Measurements from ENCODE around the gene PPID.
"Not testable (repeated sequence)": the region's sequence is repeated elsewhere in the genome, so short reads cannot be mapped to it uniquely, and the experiment has no call there.

The PPID gene

GRCh38 chr4:158758703-158759102 lies 35.5 kb upstream of the PPID start:
- Histone ChIP-seq H3K36me3 (replicated peaks) (no peaks in the 10 kb centered on the region), H3K4me3 (ENCODE audit: low read depth, low read length) (no peak overlapping the region), H3K27me3 (replicated peaks) (no peaks in the 10 kb centered on the region), H3K27ac (no peak overlapping the region)
- in situ Hi-C loops (cut with HindIII; ENCODE audit: low pct_ligation_motif_present, low sequenced_read_pairs): no loop called here
- no peak for TF ChIP-seq CTCF (IDR thresholded peaks at IDR 0.05; ENCODE audit: low read depth, low read length, missing control alignments)
- no peak for DNase-seq

- H3K36me3 ChIP-seq (replicated peaks): no peaks in the 10 kb centered on the region
- no peaks in the 10 kb centered on the region for H3K27me3 ChIP-seq (replicated peaks)
- in situ Hi-C loops (cut with HindIII; ENCODE audit: low pct_ligation_motif_present, low sequenced_read_pairs): no loop called here
- TF ChIP-seq CTCF (IDR thresholded peaks at IDR 0.05; ENCODE audit: low read depth, low read length, missing control alignments): no peak
- H3K4me3 ChIP-seq (ENCODE audit: low read depth, low read length): no peak overlapping the region
- H3K27ac ChIP-seq: no peak overlapping the region
- DNase-seq: no peak
Observed at GRCh38 chr4:158758142-158758541, 34.9 kb upstream of the PPID start.

- no peak for DNase-seq
- in situ Hi-C loops (cut with HindIII; ENCODE audit: low pct_ligation_motif_present, low sequenced_read_pairs): no loop called here
- no peak overlapping the region for H3K27ac ChIP-seq
Observed at GRCh38 chr4:158756588-158756987, 33.4 kb upstream of the PPID start.

GRCh38 chr4:158755819-158756218 lies 32.6 kb upstream of the PPID start:
- H3K27me3 ChIP-seq (replicated peaks); DNase-seq; H3K36me3 ChIP-seq (replicated peaks); H3K27ac ChIP-seq; in situ Hi-C loops (cut with HindIII; ENCODE audit: low pct_ligation_motif_present, low sequenced_read_pairs); H3K4me3 ChIP-seq (ENCODE audit: low read depth, low read length): not testable (repeated sequence)

More at GRCh38 chr4:158756588-158756987, 33.4 kb upstream of the PPID start:
- Histone ChIP-seq H3K36me3 (replicated peaks) (no peaks in the 10 kb centered on the region), H3K27me3 (replicated peaks) (no peaks in the 10 kb centered on the region), H3K4me3 (ENCODE audit: low read depth, low read length) (no peak overlapping the region)
- TF ChIP-seq CTCF (IDR thresholded peaks at IDR 0.05; ENCODE audit: low read depth, low read length, missing control alignments): no peak

GRCh38 chr4:158754385-158755180 lies 31.4 kb upstream of the PPID start:
- Histone ChIP-seq H3K27ac (no peak overlapping the region), H3K4me3 (ENCODE audit: low read depth, low read length) (no peak overlapping the region), H3K27me3 (replicated peaks) (no peaks in the 10 kb centered on the region), H3K36me3 (replicated peaks) (no peaks in the 10 kb centered on the region)
- TF ChIP-seq CTCF (IDR thresholded peaks at IDR 0.05; ENCODE audit: low read depth, low read length, missing control alignments): no peak
- in situ Hi-C loops (cut with HindIII; ENCODE audit: low pct_ligation_motif_present, low sequenced_read_pairs): no loop called here
- DNase-seq: no peak

- no peak overlapping the region for H3K4me3 ChIP-seq (ENCODE audit: low read depth, low read length)
- DNase-seq: peak; percentile 73
- peak overlapping the region; percentile 36 for H3K27ac ChIP-seq
- TF ChIP-seq CTCF (IDR thresholded peaks at IDR 0.05; ENCODE audit: low read depth, low read length, missing control alignments): no peak
- H3K36me3 ChIP-seq (replicated peaks): no peaks in the 10 kb centered on the region
- in situ Hi-C loops (cut with HindIII; ENCODE audit: low pct_ligation_motif_present, low sequenced_read_pairs): no loop called here
- H3K27me3 ChIP-seq (replicated peaks): no peaks in the 10 kb centered on the region
Observed at GRCh38 chr4:158750379-158750778, 27.2 kb upstream of the PPID start.

- DNase-seq; H3K27ac ChIP-seq; H3K4me3 ChIP-seq (ENCODE audit: low read depth, low read length); H3K27me3 ChIP-seq (replicated peaks); in situ Hi-C loops (cut with HindIII; ENCODE audit: low pct_ligation_motif_present, low sequenced_read_pairs); H3K36me3 ChIP-seq (replicated peaks): not testable (repeated sequence)
Observed at GRCh38 chr4:158746537-158746936, 23.3 kb upstream of the PPID start.

Measured in brain microvascular endothelial cell (primary cell).